ENCODE measurements around the gene REEP5. TPM values are rescaled to one million over a fixed set of nuclear protein-coding genes. Genes with fewer than 3 reads are reported as not detected.
"Not testable (repeated sequence)": the region's sequence is repeated elsewhere in the genome, so short reads cannot be mapped to it uniquely, and the experiment has no call there.

REEP5 gene
- total and polyA plus RNA-seq, 9 of the 15 experiments (the other 6 are each of a cell fraction or from before 2014, with no cell fraction given), result 14.7 to 102 (median 36.0) TPM

- DNase-seq (ENCODE audit: extremely low read depth in 1 of 4, low spot score in 3 of 4); H3K27me3 ChIP-seq (ENCODE audit: control insufficient read depth in 2 of 2, insufficient read depth in 2 of 2, low read length in 2 of 2); H3K79me2 ChIP-seq (ENCODE audit: control insufficient read depth, insufficient read depth, low read length); H3K9me3 ChIP-seq (replicated peaks; ENCODE audit: control insufficient read depth, insufficient read depth, low read depth, low read length); FAIRE-seq; in situ Hi-C loops (cut with MboI); H3K4me3 ChIP-seq; ATAC-seq; H3K9ac ChIP-seq (ENCODE audit: insufficient read depth in 1 of 2, low read depth in 2 of 2, low read length in 2 of 2); BruUV-seq (replicated peaks); H3K4me2 ChIP-seq (ENCODE audit: insufficient read depth, low read length); H3K9me1 ChIP-seq (ENCODE audit: control insufficient read depth, insufficient read depth, low read length); H4K20me1 ChIP-seq (replicated peaks; ENCODE audit: control insufficient read depth, insufficient read depth, low read length); H3K36me3 ChIP-seq (ENCODE audit: control insufficient read depth, insufficient read depth, low read length): not testable (repeated sequence)
- TF ChIP-seq SMARCA5 (IDR thresholded peaks at IDR 0.05) (0 out of 2 replicates have a peak, but pooled peaks have one; percentile 80), MAZ (CRISPR knock-in tag; conservative IDR thresholded peaks at IDR 0.05 in 1 of 2, IDR thresholded peaks at IDR 0.05 in 1 of 2) (0 out of 4 replicates have a peak, but pooled peaks of 1 of the 2 experiments have one; percentile 16)
- H2AFZ ChIP-seq (ENCODE audit: low read depth, low read length), result peak overlapping the region; percentile 87
- intact Hi-C loops (cut with micrococcal nuclease), result loop anchor here (5.0 kb wide), 1 partner anchor 271 kb away; no protein-coding TSS in a partner anchor
- POLR2A ChIA-PET, result interaction anchor here (3.3 kb wide), 1 partner anchor 12 kb away, joined by 19 read pairs; the partner anchor contains the start of gene DCP2
- peaks cover 5 to 14% of the 10 kb centered on the region in 2 experiments; a peak in 4 of 5 replicates for H3K4me1 ChIP-seq (replicated peaks in 1 of 2; ENCODE audit: control insufficient read depth in 2 of 2, insufficient read depth in 2 of 2, low read length in 2 of 2)
- 44% methylated on average over 3 of the region's 3 CpGs for whole genome bisulfite sequencing (ENCODE audit: insufficient coverage, low coverage, missing lambda C conversion rate)
- H3K27ac ChIP-seq (ENCODE audit: extremely low read depth, low read depth, low read length), result peak overlapping the region; percentile 71; the same call in 2 of the 3 replicates
- CTCF ChIA-PET (ENCODE audit: low intra/inter-chr PET ratio), result interaction anchor here (1.1 kb wide), 1 partner anchor 412 kb away, joined by 4 read pairs; no protein-coding TSS in a partner anchor
Observed at GRCh38 chr5:112963374-112963733, 41.3 kb upstream of the REEP5 start.

- in situ Hi-C loops (cut with MboI), result no loop called here
- 63% methylated on average over 6 of the region's 6 CpGs for WGBS (ENCODE audit: insufficient coverage, low coverage, missing lambda C conversion rate)
- H4K20me1 ChIP-seq (replicated peaks; ENCODE audit: control insufficient read depth, insufficient read depth, low read length), result no peaks in the 10 kb centered on the region
- peak overlapping the region; percentile 30; the same call in 1 of the 2 replicates for H2AFZ ChIP-seq (ENCODE audit: low read depth, low read length)
- ATAC-seq (no peak), DNase-seq (ENCODE audit: extremely low read depth in 1 of 4, low spot score in 3 of 4) (no peak), FAIRE-seq (no peak)
- H3K4me2 ChIP-seq (ENCODE audit: insufficient read depth, low read length), result no peak overlapping the region
- H3K27me3 ChIP-seq (ENCODE audit: control insufficient read depth in 2 of 2, insufficient read depth in 2 of 2, low read length in 2 of 2), result no peaks in the 10 kb centered on the region
- intact Hi-C loops (cut with micrococcal nuclease), result loop anchor here (5.0 kb wide), 1 partner anchor 269 kb away; no protein-coding TSS in a partner anchor
- CTCF ChIA-PET (ENCODE audit: low intra/inter-chr PET ratio), result no interaction called here
- no peaks in the 10 kb centered on the region for H3K36me3 ChIP-seq (ENCODE audit: control insufficient read depth, insufficient read depth, low read length)
- no peak overlapping the region for H3K4me3 ChIP-seq
- no peaks in the 10 kb centered on the region for H3K9me3 ChIP-seq (replicated peaks; ENCODE audit: control insufficient read depth, insufficient read depth, low read depth, low read length)
- H3K9ac ChIP-seq (ENCODE audit: insufficient read depth in 1 of 2, low read depth in 2 of 2, low read length in 2 of 2), result no peak overlapping the region
- peaks cover 5 to 17% of the 10 kb centered on the region in 2 experiments; a peak in 4 of 5 replicates for H3K4me1 ChIP-seq (replicated peaks in 1 of 2; ENCODE audit: control insufficient read depth in 2 of 2, insufficient read depth in 2 of 2, low read length in 2 of 2)
- POLR2A ChIA-PET, result interaction anchor here (2.1 to 3.3 kb wide), 2 partner anchors 15 kb away, joined by 8 to 19 read pairs; partner anchors contain the start of gene DCP2
- no peak for TF ChIP-seq SLC30A9 (CRISPR knock-in tag; IDR thresholded peaks at IDR 0.05)
- H3K9me1 ChIP-seq (ENCODE audit: control insufficient read depth, insufficient read depth, low read length), result no peaks in the 10 kb centered on the region
- H3K79me2 ChIP-seq (ENCODE audit: control insufficient read depth, insufficient read depth, low read length), result no peaks in the 10 kb centered on the region
- BruUV-seq (replicated peaks), result no TSS peak
- no peak overlapping the region for H3K27ac ChIP-seq (ENCODE audit: extremely low read depth, low read depth, low read length)
Observed at GRCh38 chr5:112960863-112961504, 39.0 kb upstream of the REEP5 start.
